GM06990 (cell line): Measurements from ENCODE around the gene OR12D2.
"Not testable (repeated sequence)": the region's sequence is repeated elsewhere in the genome, so short reads cannot be mapped to it uniquely, and the experiment has no call there.

Source experiments
- DNase-seq: peaks from one replicate; pipeline ENCODE4 v3.0.0-alpha.2; 2011; ENCODE audit not compliant: insufficient read length; ENCODE audit errors: extremely low read depth
- H3K27me3 ChIP-seq: replicated peaks from 2 replicates; pipeline ENCODE4 v1.6.0; 2011; ENCODE audit warnings: low read length; ENCODE audit not compliant: control insufficient read depth, insufficient read depth
- H3K36me3 ChIP-seq: 2 replicates; pipeline ENCODE4 v1.5.1; 2011; ENCODE audit warnings: low read length; ENCODE audit not compliant: control insufficient read depth, insufficient read depth
- H3K4me3 ChIP-seq: replicated peaks from 2 replicates; pipeline ENCODE4 v1.5.1; 2011; ENCODE audit warnings: low read depth, mild to moderate bottlenecking, control low read depth, low read length
- CTCF ChIP-seq: IDR thresholded peaks from 2 replicates; pipeline ENCODE4 v1.5.1; 2011; ENCODE audit warnings: low read length, control low read depth, mild to moderate bottlenecking, inconsistent platforms; ENCODE audit not compliant: insufficient read depth, poor library complexity, severe bottlenecking

OR12D2 gene

GRCh38 chr6:29424168-29424567 lies 28.7 kb downstream of the OR12D2 start:
- no peak for DNase-seq
- TF ChIP-seq CTCF: no peak
- Histone ChIP-seq H3K27me3 (no peaks in the 10 kb centered on the region), H3K4me3 (no peak overlapping the region), H3K36me3 (no peaks in the 10 kb centered on the region)

GRCh38 chr6:29424575-29424974 lies 29.1 kb downstream of the OR12D2 start:
- no peaks in the 10 kb centered on the region for H3K27me3 ChIP-seq
- no peak for TF ChIP-seq CTCF

GRCh38 chr6:29425075-29425474 lies 29.6 kb downstream of the OR12D2 start:
- Histone ChIP-seq H3K27me3 (no peaks in the 10 kb centered on the region), H3K4me3 (no peak overlapping the region), H3K36me3 (no peaks in the 10 kb centered on the region)
- TF ChIP-seq CTCF: no peak
- no peak for DNase-seq

More at GRCh38 chr6:29424575-29424974, 29.1 kb downstream of the OR12D2 start:
- no peaks in the 10 kb centered on the region for H3K36me3 ChIP-seq
- no peak overlapping the region for H3K4me3 ChIP-seq
- no peak for DNase-seq

- Histone ChIP-seq H3K27me3 (no peaks in the 10 kb centered on the region), H3K36me3 (no peaks in the 10 kb centered on the region), H3K4me3 (no peak overlapping the region)
- TF ChIP-seq CTCF: no peak
- DNase-seq: no peak
Observed at GRCh38 chr6:29426654-29427053, 31.2 kb downstream of the OR12D2 start.

- H3K36me3 ChIP-seq, DNase-seq, H3K27me3 ChIP-seq, H3K4me3 ChIP-seq: not testable (repeated sequence)
Observed at GRCh38 chr6:29436730-29437129, 41.3 kb downstream of the OR12D2 start.

- Histone ChIP-seq H3K36me3 (no peaks in the 10 kb centered on the region), H3K4me3 (no peak within 1 kb of the TSS), H3K27me3 (no peaks in the 10 kb centered on the region)
- TF ChIP-seq CTCF: no peak
- no peak for DNase-seq
Observed at GRCh38 chr6:29439006-29439405, 43.6 kb downstream of the OR12D2 start, which contains the start of gene OR10C1. Gene OR10C1 (plus strand): TSS chr6:29439306. CDS start chr6:29440016, 710 bp downstream.
